ENCODE results near the gene CNFN. TPM values are rescaled to one million over a fixed set of nuclear protein-coding genes. Genes with fewer than 3 reads are reported as not detected.

CNFN gene
- total RNA-seq, 1 donor from 2014 or later: not detected

- Histone ChIP-seq H3K27me3 (no peaks in the 10 kb centered on the region), H3K27ac (peak overlapping the region; percentile 70 to 76), H3K4me3 (peak overlapping the region; percentile 54 to 68), H3K36me3 (no peaks in the 10 kb centered on the region), H3K9me3 (no peaks in the 10 kb centered on the region), H3K4me1 (peaks cover 7 to 14% of the 10 kb centered on the region in 2 donors)
- intact Hi-C loops (cut with DNase I): loop anchor here (1.0 to 5.0 kb wide), 4 partner anchors 72 to 319 kb away; partner anchors contain the start of genes MEGF8 and ZNF574
- DNase-seq (ENCODE audit: low spot score in 2 of 2): peak; percentile 98 to 99
- TF ChIP-seq CTCF (IDR thresholded peaks at IDR 0.05): no peak
Measured at GRCh38 chr19:42396381-42397262, 6.5 kb upstream of the CNFN start.

GRCh38 chr19:42394751-42395150, 4.7 kb upstream of the CNFN start:
- intact Hi-C loops (cut with DNase I): loop anchor here (5.0 kb wide), 1 partner anchor 317 kb away; the partner anchor contains the start of gene ZNF574

GRCh38 chr19:42392165-42392564, 2.1 kb upstream of the CNFN start:
- no peak for DNase-seq (ENCODE audit: low spot score in 2 of 2)
- no peak for TF ChIP-seq CTCF (IDR thresholded peaks at IDR 0.05)
- Histone ChIP-seq H3K27ac (no peak overlapping the region), H3K4me1 (peaks cover 0 to 7% of the 10 kb centered on the region in 2 donors), H3K36me3 (no peaks in the 10 kb centered on the region), H3K4me3 (no peak overlapping the region), H3K27me3 (peaks cover 19% of the 10 kb centered on the region), H3K9me3 (no peaks in the 10 kb centered on the region)
- intact Hi-C loops (cut with DNase I): no loop called here

More at GRCh38 chr19:42394751-42395150, 4.7 kb upstream of the CNFN start:
- no peak overlapping the region for H3K27ac ChIP-seq
- H3K4me1 ChIP-seq: peaks cover 7 to 11% of the 10 kb centered on the region in 2 donors
- no peaks in the 10 kb centered on the region for H3K36me3 ChIP-seq
- no peak for TF ChIP-seq CTCF (IDR thresholded peaks at IDR 0.05)
- H3K27me3 ChIP-seq: peaks cover 7% of the 10 kb centered on the region
- no peaks in the 10 kb centered on the region for H3K9me3 ChIP-seq
- no peak overlapping the region for H3K4me3 ChIP-seq
- no peak for DNase-seq (ENCODE audit: low spot score in 2 of 2)

- Histone ChIP-seq H3K4me3 (no peak overlapping the region), H3K4me1 (peaks cover 0 to 6% of the 10 kb centered on the region in 2 donors), H3K27ac (no peak overlapping the region), H3K27me3 (peaks cover 19% of the 10 kb centered on the region), H3K9me3 (no peaks in the 10 kb centered on the region), H3K36me3 (no peaks in the 10 kb centered on the region)
- DNase-seq (ENCODE audit: low spot score in 2 of 2): no peak
- intact Hi-C loops (cut with DNase I): no loop called here
- no peak for TF ChIP-seq CTCF (IDR thresholded peaks at IDR 0.05)
Measured at GRCh38 chr19:42388851-42389489, 1.1 kb downstream of the CNFN start.

- intact Hi-C loops (cut with DNase I): no loop called here
- H3K4me3 ChIP-seq: peak overlapping the region; percentile 39 to 50
- peaks cover 19% of the 10 kb centered on the region for H3K27me3 ChIP-seq
- peaks cover 0 to 6% of the 10 kb centered on the region in 2 donors for H3K4me1 ChIP-seq
- H3K36me3 ChIP-seq: no peaks in the 10 kb centered on the region
- H3K27ac ChIP-seq: no peak overlapping the region
- peak in 2 of 3 experiments; percentile 23 to 41 for TF ChIP-seq CTCF (IDR thresholded peaks at IDR 0.05)
- peak in 1 of 2 donors; percentile 71 for DNase-seq (ENCODE audit: low spot score in 2 of 2)
- H3K9me3 ChIP-seq: no peaks in the 10 kb centered on the region
Measured at GRCh38 chr19:42386974-42387707, 3.0 kb downstream of the CNFN start.

Data from ascending aorta (tissue), 2 donors.